GM10266 (cell line): ENCODE results near the gene CREBL2.

Experiments used
- DNase-seq: peaks from one replicate; pipeline ENCODE4 v3.0.0; 2012; ENCODE audit errors: extremely low spot score
- TF ChIP-seq, protein P1 (sequence below): IDR thresholded peaks from 2 replicates; pipeline ENCODE4 v1.5.1; 2012; ENCODE audit warnings: mild to moderate bottlenecking, low read depth; ENCODE audit not compliant: control insufficient read depth, insufficient read depth; ENCODE audit errors: missing control alignments

The CREBL2 gene

DNA sequence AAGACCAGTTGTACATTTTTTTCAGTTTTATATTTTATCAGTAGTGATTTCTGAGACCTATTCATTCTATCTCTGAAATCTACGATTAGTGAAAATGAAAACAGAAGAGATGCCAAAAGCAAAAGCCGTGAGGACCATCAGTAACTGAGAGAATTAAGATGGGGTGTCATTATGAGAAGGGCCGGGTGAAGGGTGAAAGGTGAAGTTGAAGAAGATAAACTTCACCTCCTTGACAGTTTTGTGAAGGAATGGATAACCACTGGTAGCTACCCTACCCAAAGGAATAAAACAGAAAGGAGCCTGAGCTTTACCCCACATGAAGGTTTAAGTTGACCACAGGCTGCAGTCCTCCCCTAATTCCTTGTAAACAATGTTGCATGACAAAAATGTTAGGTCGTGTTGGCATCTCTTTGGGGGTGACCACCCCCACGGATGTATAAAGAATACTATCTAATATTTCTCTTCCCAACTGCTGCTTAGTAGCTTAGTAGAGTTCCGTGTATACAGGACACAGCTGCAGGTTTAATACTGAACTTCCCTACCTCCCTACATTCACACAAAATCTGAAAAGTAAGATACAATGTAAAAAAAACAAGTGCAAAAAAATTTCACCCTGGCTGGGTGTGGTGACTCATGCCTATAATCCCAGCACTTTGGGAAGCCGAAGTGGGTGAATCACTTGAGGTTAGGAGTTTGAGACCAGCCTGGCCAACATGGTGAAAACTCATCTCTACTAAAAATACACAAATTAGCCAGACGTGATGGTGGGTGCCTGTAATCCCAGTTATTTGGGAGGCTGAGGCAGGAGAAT lies 60.4 kb downstream of the CREBL2 start:
- TF ChIP-seq, protein P1, sequence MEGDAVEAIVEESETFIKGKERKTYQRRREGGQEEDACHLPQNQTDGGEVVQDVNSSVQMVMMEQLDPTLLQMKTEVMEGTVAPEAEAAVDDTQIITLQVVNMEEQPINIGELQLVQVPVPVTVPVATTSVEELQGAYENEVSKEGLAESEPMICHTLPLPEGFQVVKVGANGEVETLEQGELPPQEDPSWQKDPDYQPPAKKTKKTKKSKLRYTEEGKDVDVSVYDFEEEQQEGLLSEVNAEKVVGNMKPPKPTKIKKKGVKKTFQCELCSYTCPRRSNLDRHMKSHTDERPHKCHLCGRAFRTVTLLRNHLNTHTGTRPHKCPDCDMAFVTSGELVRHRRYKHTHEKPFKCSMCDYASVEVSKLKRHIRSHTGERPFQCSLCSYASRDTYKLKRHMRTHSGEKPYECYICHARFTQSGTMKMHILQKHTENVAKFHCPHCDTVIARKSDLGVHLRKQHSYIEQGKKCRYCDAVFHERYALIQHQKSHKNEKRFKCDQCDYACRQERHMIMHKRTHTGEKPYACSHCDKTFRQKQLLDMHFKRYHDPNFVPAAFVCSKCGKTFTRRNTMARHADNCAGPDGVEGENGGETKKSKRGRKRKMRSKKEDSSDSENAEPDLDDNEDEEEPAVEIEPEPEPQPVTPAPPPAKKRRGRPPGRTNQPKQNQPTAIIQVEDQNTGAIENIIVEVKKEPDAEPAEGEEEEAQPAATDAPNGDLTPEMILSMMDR = no peak
- DNase-seq = no peak

GRCh38 chr12:12673296-12673695 lies 61.6 kb downstream of the CREBL2 start:
- no peak for DNase-seq
- TF ChIP-seq, protein P1 = no peak

GRCh38 chr12:12676605-12677004 lies 64.9 kb downstream of the CREBL2 start:
- TF ChIP-seq, protein P1 = no peak
- no peak for DNase-seq

GRCh38 chr12:12681061-12681765 lies 69.5 kb downstream of the CREBL2 start:
- TF ChIP-seq, protein P1 = no peak
- no peak for DNase-seq

DNA sequence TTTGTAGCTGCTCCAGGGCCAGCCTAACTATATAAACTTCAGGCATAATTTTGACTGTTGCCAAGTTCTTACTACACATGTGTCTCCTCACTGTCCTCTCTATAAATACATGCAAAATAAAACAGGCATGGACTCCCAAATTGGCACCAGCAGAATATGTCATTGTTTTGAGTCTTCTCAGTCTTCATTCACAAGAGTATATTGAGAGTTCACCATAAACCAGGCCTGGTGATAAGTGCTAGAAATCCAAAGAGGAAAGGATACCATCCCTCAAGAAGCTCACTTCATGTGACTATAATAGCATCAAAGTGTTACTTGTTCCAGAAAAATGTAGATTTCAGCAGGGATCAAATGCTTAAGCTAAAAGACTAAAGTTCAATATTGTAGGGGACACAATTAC lies 70.6 kb downstream of the CREBL2 start:
- no peak for DNase-seq

DNA sequence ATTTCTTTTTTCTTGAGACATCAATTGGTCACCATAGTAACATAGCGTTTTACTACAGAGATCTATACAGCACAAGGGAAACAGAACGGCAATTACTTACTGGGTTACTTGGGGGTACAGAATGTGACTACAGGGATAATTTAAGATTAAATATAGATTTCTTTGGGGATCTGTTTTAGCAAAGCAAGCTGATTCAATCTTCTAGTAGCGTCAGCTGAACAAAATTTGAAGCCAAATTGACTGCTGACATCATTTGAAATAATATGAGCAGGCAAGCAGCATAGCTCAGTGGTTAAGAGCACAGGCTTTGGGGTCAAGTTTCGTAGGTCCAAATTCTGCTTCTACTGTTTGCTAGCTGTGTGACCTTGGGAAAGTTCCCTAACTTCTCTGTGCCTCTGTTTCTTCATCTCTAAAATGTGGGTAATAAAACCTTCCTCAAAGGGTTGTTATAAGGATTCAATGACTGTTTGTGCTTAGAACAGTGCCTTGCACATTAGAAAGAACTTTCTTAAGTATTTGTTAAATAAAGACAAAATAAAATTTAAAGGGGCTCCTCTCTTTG lies 71.5 kb downstream of the CREBL2 start:
- TF ChIP-seq, protein P1 = no peak
- DNase-seq = no peak

More for the DNA sequence above, 70.6 kb downstream of the CREBL2 start:
- TF ChIP-seq, protein P1 = no peak
